ENCODE data around the gene TEPSIN.
A peak's percentile ranks its signal among the peaks of the same experiment; 100 is the strongest.

Gene TEPSIN

DNA sequence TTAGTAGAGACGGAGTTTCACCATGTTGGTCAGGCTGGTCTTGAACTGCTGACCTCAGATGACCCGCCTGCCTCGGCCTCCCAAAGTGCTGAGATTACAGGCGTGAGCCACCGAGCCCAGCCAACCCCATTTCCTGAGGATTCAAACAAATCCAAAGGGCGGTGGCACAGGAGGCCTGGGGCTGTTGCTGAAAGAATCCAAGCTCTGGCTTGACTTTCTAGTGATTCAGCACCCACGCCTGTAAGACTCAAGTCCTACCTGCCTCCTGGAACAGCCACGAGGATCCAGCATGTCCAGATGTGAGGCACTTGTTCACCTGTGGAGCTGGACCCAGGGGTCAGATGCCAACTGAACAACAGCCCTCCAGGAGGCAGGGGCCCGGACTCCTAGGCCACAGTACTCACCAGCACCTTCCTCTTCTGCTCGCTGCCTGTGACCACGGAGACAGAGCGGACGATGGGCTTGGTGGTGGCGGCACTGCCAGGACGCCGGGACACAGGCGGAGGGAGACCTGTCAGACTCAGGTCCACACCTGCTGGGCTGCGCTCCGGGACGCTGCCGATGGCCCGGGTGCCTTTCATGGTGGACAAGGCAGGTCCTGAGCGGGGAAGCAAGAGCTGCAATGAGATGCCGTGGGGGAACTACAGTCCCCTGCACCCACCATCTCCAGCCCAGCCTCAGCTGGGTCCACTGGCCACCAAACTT is 19.2 kb downstream of the TEPSIN start:
- no peak for DNase-seq

DNA sequence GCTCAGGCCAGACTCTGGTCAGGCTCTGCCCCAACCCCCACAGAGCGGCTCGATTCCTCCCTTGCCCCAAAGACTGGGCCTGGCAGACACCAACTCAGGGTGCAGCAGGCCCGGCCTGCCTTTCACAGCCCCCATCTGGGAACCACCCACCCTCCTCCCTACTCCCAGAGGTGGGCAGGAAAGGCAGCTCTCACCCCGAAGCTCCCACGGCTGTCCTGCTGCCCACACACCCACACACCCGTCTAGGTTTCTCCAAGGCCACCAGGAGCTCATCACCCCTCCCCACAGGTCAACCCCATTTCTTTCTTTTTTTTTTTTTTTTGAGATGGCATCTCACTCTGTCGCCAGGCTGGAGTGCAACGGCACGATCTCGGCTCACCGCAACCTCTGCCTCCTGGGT is 19.9 kb downstream of the TEPSIN start:
- no peak for DNase-seq

DNA sequence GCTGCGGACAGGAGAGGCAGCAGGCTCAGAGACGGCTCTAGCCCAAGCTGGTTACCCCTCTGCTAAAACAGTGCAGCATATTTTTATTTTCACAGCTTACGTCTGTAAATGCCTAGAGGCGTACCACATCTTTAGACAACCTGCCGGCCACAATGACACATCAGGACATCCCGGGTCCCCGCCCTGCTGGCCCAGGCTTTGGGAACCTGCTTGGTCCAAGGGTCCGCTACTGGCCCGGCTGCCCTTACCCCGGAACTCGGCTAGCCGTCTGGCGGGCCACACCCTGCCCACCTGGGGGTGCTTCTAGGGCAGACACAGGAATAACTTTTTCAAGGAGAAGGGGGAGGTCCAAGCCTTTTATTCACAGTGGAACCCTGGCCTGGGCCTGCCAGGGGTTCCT is 20.4 kb downstream of the TEPSIN start:
- DNase-seq: no peak

DNA sequence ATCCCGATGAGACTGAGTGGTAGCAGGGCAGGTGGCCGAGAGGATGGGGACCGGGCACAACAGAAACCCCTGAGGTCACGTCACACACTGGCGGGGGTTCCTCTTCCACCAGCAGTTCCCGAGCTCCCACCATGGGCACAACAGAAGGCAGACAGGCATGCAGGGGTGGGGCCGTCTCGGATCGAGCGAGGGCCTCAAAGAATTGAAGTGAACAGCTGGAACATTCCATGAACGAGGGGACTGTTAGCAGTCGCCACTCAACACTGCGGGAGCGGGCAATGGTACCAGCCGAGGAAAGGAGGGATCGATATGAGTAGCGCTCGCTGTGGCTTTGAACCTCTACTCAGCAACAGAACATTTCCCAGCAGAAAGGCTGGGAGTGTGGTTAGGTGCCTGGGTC is 21.4 kb downstream of the TEPSIN start:
- no peak for DNase-seq

DNA sequence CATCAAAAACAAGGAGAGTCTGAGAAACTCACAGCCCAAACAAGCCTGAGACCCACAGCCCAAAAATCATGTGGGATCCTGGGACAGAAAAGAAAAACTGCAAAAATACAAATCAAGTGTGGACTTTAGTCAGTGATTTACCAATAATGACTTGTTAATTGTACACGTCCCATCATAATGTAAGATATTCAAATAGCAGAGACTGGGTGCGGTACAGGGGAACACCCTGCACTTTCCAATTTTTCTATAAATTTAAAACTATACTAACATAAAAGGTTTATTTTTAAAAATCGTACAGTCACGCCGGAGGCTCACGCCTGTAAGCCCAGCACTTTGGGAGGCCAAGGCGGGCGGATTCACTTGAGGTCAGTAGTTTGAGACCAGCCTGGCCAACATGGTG is 24.9 kb downstream of the TEPSIN start:
- no peak for DNase-seq

DNA sequence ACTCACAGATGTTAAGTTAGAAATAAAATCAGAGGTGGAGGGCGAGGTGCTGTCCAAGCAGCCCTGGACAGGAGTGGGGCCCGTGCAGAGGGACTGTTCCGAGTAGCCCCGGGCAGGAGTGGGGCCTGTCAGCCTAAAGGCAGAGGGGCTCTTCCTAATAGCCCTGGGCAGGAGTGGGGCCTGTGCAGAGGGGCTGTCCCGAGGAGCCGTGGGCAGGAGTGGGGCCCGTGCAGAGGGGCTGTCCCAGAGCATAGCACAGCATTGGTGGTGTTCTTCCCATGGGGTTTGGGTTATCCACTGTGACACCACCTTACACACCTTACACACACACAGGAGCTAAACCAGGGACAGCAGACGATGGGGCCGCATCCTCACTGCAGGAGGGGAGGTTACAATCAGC is 26.5 kb downstream of the TEPSIN start:
- no peak for DNase-seq

DNA sequence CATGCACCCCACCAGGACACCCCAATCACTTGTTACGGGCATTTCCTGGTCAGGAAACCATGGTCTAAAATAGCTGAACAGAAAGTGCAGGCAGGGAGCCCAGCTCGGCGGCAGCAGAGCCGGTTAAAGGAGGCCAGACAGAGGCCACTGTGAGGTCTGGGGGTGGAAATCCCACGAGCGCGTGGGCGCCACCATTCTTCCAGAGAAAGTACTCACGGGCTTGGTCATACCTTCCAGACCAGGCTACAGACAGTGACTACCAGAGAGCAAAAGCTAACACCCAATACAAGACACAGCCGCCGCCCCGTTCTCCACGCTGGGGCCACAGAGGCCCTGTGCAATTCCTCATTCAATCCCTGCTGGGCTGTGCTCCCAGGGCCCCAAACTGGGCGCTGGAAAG is 28.0 kb downstream of the TEPSIN start:
- DNase-seq: no peak

DNA sequence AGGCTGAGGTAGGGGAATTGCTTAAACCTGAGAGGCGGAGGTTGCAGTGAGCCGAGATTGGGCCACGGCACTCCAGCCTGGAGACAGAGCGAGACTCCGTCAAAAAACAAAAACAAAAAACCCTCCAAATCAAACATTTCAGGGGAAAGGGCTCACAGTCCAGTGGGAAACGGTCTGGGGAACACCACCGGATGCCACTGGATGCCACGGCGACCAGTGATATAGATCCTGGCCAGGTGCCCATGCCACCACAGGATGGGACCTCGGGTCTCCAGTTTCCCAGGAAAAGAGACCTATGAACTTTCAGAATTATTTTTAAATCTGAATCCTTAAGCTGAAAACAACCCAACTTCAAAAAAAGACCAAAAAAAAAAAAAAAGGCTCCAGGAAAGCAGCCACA is 28.4 kb downstream of the TEPSIN start:
- no peak for DNase-seq

DNA sequence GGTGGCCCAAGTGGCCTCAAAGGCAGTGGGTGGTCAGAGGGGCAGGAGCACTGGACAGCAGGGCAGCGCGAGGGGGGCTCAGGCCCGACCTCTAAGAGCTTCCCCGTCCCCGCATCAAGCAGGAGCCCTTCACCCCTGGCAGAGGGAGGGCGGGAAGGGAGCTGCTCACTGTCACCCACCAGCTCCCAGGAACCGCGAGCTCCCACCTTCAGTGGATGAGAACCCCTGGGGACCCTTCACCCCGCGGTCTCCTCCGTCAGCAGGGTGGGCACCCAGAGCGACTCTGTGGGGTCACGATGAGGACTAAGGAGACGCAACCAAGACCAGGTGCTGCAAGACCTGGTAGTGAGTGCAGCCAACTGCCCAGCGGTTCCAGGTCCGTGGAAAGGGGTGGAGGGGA is 29.7 kb downstream of the TEPSIN start:
- no peak for DNase-seq

DNA sequence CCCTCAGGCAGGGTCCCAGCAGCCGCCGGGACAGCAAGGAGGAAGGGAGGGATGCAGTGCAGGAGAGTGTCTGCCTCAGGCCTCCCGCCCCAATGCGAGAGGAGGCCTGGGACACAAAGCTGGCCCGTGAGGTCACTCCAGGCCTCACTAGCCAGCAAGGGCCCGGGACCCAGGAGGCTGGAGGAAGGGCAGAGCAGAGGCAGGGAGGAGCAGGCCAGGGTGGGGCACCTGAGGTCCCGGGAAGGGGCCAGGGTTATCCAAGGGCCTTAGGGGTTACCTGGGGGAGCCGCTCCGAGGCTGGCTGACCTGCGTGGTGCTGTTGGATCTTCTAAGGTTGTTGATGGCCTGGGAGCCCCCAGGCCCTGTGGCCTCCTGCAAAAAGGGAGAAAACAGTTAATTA is 30.2 kb downstream of the TEPSIN start:
- no peak for DNase-seq

DNA sequence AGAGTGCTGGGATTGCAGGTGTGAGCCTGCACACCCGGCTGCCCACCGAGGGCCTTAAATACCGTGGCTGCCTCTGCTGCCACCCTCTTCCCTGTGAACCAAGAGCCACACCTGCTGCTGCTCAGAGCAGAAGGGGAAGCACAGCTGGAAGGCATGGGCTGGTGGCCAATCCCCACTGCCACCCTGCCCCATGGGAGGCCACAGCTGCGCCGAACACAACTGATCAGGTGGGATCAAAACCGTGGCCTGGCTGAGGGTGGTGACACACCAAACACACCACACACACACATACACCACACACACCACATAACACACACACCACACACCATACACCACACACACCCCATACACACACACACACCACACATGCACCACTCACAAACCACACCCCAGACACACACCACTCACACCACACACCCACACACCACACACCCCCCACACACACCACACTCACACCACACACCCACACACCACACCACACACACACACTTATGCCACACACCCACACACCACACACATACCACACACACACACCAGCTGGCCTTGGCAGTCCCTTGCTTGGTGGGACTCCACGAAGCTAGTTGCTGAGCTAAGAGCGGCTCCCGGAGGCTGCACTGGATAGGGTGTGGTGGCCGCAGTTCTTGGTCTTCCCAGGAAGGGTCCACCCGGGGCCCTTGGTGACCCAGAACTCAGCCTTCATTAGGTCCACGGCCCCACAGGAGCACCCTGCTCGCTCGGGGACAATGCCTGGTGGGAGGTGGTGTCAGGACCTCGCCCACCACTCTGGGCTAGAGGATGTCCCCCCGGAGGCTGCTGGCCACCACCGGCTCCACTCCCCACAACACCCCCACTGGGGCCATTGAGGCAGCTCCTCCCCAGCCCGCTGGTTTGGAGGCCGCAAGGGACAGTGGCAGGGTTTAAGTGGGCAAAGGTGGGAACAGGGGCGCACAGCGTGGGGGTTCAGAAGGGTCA is 31.0 kb downstream of the TEPSIN start:
- DNase-seq: no peak

DNA sequence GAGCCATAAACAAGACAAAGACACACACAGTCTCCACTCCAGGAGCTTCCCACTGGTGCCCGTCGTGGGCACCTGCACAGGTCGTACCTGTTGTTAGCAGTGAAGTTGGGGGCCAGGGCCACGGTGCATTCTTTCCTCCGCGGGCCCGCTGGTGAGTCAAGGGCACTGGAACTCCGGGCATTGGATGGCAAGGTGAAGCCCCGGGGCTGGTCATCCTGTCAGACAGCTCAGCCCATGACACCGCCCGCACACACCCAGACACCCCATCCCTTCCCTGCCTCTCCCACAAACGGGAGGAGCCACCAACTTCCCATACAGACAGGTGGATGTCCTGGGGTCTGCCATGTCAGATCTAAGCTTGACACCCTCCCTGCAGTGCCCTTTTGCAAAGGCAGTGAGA is 32.2 kb downstream of the TEPSIN start:
- no peak for DNase-seq

DNA sequence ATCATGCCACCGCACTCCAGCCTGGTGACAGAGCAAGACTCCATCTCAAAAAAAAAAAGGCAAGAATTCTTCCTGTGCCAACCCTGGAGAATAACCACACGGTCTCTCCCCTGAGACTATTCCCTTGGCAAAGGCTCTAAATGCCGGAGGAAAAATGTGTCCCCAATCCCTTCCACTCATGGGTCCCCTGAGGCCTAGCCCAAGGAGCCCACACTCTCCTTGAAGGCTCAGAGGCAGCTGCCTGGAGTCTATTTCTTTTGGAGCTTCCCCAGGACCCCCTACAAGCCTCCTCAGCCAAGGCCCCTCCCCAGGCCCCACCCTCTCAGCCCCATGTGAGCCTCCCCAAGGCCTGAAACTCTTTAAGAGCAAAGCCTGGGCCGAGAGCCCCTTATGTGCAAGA is 32.7 kb downstream of the TEPSIN start:
- DNase-seq: no peak

DNA sequence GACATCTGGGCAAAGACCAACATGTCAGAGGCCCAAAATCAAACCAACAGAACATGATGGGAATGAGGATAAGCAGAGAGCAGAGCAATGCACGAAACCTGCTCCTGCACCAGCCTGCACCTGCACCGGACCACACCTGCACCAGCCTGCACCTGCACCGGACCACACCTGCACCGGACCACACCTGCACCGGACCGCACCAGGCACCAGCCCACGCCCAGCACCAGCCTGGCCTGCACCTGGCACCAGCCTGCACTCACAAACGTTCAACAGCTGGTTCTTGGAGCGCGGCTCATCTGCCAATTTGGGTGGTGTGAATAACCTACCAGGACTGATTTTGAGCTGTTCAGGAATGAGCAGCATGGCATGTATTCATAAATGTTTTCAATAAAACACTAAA is 34.3 kb downstream of the TEPSIN start:
- no peak for DNase-seq

DNA sequence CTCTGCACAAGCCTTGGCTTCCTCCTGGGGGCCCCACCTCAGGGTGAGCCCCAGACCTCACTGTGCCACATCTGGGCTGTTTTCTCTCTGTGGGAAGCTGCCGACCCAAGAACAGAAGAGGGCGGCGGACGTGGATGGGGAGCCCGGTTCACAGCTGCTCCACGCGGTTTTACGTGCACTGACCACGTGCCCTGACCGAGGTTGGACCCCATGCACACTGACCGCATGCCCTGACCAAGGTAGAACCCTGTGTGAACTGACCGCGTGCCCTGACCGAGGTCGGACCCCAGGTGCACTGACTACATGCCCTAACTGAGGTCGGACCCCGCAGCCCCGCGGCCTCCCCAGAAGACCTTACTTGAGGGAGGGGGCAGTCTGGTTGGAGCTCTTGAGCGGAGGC is 35.7 kb downstream of the TEPSIN start:
- no peak for DNase-seq

DNA sequence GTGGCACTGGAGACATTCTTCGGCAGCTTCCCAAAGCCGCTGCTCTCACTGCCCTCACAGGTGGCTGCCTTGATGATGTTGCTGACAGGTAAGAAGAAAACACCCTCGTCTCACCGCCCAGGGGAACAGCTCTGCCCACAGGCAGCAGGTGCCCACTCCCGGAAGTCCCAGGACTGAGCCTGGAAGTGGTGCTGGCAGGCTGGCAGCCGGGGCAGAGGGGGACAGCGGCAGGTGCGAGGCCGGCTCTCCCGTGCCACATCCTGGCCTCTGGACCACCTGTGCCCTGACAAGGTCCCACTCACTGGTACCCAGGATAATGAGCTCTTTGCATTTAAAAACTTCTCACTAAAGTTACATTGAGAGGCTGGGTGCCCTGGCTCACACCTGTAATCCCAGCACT is 36.5 kb downstream of the TEPSIN start:
- DNase-seq: no peak

DNA sequence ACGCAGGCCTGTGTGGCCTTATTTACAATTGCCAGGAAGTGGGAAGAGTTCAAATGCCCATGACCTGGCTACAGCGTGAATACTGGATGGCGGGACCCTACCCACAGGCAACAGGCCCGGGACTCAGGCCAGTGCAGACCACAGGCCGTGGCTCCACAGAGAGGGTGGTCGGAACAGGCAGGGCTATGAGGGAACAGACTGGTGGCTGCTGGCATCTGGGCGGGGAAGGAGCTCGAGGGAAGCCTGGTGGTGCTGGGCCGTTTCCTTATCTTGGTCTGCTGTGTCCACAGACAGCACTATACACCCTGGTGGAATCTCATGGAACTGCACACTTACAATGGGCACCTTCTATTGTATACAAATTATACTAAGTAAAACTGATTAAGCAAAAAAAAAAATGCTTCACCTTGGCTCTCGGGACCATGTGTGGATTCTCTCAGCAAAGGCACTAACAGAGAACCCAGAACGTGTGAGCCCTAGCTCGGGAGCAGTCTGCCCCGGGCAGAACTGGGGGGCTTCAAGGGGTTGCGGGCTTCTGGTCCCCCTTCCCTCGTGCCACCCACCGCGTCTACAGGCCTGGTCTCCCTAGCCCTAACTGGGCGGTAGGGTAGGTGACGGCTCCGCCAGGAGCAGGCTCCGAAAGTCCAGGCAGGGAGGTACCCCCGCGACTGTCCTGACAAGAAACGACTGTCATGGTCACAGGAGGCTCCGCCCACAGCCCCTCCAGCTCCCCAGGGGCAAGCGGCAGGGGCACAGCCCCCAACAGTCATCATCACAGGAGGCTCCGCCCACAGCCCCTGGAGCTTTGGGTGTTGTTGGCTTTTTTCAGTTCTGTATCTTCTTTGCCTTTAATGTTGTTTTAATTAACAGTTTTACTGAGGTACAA is 37.9 kb downstream of the TEPSIN start:
- peak; percentile 56 for DNase-seq

DNA sequence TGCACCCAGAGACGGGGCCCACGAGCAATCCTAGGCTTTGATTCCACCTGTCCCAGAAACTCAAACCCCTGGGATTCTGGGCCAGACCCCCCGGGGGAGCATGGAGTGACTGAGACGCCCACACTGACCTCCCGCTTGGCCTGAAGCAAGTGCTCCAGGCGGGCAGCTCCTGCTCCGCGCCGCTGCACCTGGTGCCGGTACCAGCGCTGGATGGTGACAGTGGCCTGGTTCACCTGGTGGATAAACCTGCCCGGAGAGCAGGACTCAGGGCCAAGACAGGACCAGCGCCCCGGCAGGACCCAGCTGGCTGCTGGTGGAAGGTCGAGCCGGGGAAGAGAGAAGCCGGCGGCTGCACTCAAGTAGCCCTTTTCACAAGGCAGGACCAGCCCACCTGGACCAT is 38.7 kb downstream of the TEPSIN start:
- DNase-seq: no peak

DNA sequence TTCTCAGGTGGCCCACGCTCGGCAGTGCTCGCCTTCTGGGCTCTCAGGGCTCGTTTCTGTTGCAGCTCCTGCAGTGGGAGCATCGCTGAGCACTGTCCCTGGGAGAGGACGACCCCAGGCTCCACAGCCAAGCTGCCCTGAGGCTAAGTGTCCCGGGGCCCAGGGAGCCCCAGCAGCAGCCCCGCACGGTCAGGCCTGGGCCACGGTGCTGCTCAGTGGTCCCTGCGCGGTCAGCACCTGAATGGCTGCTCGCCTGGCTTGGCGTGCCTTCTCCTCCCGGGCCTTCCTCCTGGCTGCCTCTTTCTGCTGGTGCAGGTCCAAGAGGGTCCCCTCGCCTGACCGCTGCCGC is 39.4 kb downstream of the TEPSIN start:
- no peak for DNase-seq

DNA sequence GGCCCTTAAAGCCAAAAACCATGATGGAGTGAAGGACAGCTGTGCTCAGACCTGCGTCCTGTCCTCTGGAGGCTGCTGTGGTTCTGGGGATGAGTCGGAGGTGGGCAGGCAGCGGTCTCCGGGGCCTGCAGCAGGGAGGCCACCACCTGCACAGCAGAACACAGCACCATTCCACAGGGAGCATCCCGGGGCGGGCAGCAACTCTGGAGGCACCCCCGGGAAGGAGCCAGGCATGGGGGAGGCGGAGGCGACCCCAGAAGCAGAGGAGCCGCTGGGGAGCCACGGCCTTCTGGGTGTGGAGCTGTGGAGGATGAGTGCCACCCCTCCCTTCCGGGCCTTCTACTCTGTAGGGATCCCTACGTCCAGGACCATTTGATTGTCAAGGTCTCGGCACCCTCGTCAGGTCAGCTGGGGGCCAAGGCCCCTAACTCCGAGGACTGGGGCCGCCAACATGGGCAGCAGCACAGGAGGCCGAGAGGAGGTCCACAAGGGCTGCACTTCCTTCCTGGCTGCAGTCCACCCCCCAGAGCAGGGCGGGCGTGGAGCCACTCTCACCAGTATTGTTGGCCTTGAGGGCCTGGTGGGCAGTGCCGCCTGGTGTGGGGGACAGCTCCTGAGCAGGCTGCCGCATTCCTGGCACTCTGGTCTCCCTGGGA is 39.9 kb downstream of the TEPSIN start:
- DNase-seq: no peak

DNA sequence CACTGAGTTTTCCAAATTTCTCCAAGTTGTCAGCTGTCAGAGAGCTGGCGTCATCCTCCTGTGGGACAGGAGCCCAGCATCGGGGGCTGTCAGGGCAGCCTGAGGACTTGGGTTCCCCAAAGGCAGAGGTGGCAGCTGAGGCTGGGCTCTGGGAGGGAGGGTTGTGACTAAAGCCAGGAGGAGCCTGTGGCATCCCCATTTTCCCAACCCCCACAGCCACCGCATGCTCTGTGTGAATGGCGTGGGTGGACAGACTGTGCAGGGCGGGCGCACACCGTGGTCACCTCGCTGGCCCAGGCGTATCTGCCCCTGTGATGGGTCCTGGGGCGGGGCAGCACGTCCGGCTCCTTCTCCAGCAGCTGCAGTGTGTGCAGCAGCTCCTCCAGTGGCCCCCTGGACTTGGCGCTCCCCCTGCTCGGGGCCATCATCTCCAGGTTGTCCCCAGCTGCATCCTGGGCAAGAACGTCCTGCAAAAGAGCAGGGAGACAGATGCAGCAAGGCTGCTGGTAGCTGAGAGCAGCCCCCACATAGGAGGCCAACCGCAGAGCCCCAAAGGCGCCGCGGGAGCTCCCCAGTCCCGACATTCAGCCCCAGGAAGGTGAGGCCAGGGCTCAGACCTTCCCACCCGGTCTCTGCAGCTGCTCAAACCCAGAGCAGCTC is 40.9 kb downstream of the TEPSIN start:
- DNase-seq: no peak

DNA sequence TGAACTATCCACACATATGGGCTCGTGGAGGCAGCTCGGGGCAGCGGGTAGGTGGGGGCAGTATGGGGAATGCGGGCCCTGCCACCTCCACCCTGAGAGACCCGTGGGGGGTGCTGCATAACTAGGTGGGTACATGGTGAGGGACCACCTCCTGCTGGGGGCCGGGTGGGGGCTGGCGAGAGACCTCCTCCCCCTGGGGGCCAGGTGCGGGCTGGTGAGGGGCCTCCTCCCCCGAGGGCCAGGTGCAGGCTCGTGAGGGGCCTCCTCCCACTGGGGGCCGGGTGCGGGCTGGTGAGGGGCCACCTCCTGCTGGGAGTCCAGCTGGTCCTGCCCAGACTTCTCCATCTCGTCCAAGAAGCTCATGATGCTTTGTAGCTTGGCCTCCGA is 41.5 kb downstream of the TEPSIN start:
- no peak for DNase-seq

All from EL (cell line).